ENCODE results near the gene KCND3. TPM values are rescaled to one million over a fixed set of nuclear protein-coding genes. Genes with fewer than 3 reads are reported as not detected.

Gene KCND3
- total RNA-seq, 1 donor from 2014 or later: 0.43 TPM

DNA sequence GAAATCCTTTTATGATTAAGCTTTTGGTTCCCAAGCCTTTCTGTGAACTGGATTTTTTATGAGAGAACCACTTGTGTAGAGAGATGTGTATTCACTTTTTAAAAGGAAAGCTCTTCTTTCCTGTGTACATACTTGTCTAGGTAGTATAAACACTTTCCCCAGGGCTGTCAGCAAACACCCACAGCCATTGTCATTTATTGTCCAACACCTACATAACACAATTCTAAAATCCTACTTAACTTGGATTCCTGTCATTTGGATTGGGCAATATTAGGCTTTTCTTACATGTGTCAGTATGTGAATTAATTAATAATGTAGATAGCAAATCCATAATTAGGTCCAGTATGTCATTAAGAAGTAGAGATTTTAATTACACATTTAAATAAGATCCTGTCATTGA lies 221.4 kb downstream of the KCND3 start:
- Histone ChIP-seq H3K4me3 (ENCODE audit: insufficient read depth, low read depth, low read length) (no peak overlapping the region), H3K27ac (ENCODE audit: low read depth, low read length) (no peak overlapping the region), H3K4me1 (ENCODE audit: insufficient read depth, low read length) (no peaks in the 10 kb centered on the region), H3K4me2 (ENCODE audit: low read length) (no peak overlapping the region), H3K9ac (ENCODE audit: low read length) (no peak overlapping the region), H4K20me1 (ENCODE audit: insufficient read depth, low read length) (peaks cover 11% of the 10 kb centered on the region), H3K79me2 (ENCODE audit: insufficient read depth, low read length) (peaks cover 3% of the 10 kb centered on the region), H3K9me3 (ENCODE audit: insufficient read depth, low read depth, low read length) (no peaks in the 10 kb centered on the region), H3K36me3 (ENCODE audit: insufficient read depth, low read length) (peaks cover 20% of the 10 kb centered on the region), H2AFZ (ENCODE audit: low read depth, low read length) (no peak overlapping the region), H3K27me3 (ENCODE audit: insufficient read depth, low read length) (no peaks in the 10 kb centered on the region)
- peaks cover 8% of the 10 kb centered on the region for H3K4me1 Mint-ChIP-seq (ENCODE audit: low read depth, unreplicated experiment)
- TF ChIP-seq, protein P1, sequence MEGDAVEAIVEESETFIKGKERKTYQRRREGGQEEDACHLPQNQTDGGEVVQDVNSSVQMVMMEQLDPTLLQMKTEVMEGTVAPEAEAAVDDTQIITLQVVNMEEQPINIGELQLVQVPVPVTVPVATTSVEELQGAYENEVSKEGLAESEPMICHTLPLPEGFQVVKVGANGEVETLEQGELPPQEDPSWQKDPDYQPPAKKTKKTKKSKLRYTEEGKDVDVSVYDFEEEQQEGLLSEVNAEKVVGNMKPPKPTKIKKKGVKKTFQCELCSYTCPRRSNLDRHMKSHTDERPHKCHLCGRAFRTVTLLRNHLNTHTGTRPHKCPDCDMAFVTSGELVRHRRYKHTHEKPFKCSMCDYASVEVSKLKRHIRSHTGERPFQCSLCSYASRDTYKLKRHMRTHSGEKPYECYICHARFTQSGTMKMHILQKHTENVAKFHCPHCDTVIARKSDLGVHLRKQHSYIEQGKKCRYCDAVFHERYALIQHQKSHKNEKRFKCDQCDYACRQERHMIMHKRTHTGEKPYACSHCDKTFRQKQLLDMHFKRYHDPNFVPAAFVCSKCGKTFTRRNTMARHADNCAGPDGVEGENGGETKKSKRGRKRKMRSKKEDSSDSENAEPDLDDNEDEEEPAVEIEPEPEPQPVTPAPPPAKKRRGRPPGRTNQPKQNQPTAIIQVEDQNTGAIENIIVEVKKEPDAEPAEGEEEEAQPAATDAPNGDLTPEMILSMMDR (IDR thresholded peaks at IDR 0.05; ENCODE audit: insufficient read depth, low read depth, low read length): no peak
- DNase-seq (ENCODE audit: low read depth): no peak
- H3K9me3 Mint-ChIP-seq (ENCODE audit: unreplicated experiment): no peaks in the 10 kb centered on the region
- H3K36me3 Mint-ChIP-seq (ENCODE audit: low read depth, unreplicated experiment): peaks cover 3% of the 10 kb centered on the region
- no peak overlapping the region for H3K27ac Mint-ChIP-seq (ENCODE audit: unreplicated experiment)
- no peaks in the 10 kb centered on the region for H3K27me3 Mint-ChIP-seq (ENCODE audit: low read depth, unreplicated experiment)
- no peak for FAIRE-seq
- no peak overlapping the region for H3K4me3 Mint-ChIP-seq (ENCODE audit: unreplicated experiment)

DNA sequence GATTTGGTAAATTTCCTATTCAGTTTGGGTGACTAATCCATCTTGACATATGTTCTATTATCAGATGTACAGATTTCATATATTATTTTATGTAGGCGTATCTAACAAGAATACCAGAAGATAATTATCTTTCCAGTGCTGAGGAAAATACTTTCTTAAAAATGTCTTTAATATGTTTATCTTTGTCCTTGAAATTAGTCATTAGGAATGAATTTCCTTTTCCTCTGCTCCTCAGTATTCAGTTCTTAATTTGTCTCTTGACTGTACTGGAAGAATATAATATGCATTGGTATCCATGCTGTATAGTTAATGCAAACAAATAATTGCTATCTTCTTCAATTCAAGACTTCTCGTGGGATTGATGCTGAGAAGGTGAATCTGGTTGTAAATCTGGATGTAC lies 227.1 kb downstream of the KCND3 start:
- no peak for FAIRE-seq
- no peaks in the 10 kb centered on the region for H3K27me3 ChIP-seq (ENCODE audit: insufficient read depth, low read length)
- Mint-ChIP-seq H3K9me3 (ENCODE audit: unreplicated experiment) (no peaks in the 10 kb centered on the region), H3K4me1 (ENCODE audit: low read depth, unreplicated experiment) (no peaks in the 10 kb centered on the region), H3K36me3 (ENCODE audit: low read depth, unreplicated experiment) (peaks cover 6% of the 10 kb centered on the region), H3K4me3 (ENCODE audit: unreplicated experiment) (no peak overlapping the region), H3K27ac (ENCODE audit: unreplicated experiment) (no peak overlapping the region), H3K27me3 (ENCODE audit: low read depth, unreplicated experiment) (no peaks in the 10 kb centered on the region)
- no peak overlapping the region for H3K9ac ChIP-seq (ENCODE audit: low read length)
- H4K20me1 ChIP-seq (ENCODE audit: insufficient read depth, low read length): peaks cover 11% of the 10 kb centered on the region
- H3K4me1 ChIP-seq (ENCODE audit: insufficient read depth, low read length): no peaks in the 10 kb centered on the region
- H3K4me2 ChIP-seq (ENCODE audit: low read length): no peak overlapping the region
- H2AFZ ChIP-seq (ENCODE audit: low read depth, low read length): no peak overlapping the region
- DNase-seq (ENCODE audit: low read depth): no peak
- peaks cover 24% of the 10 kb centered on the region for H3K79me2 ChIP-seq (ENCODE audit: insufficient read depth, low read length)
- H3K4me3 ChIP-seq (ENCODE audit: insufficient read depth, low read depth, low read length): no peak overlapping the region
- H3K9me3 ChIP-seq (ENCODE audit: insufficient read depth, low read depth, low read length): no peaks in the 10 kb centered on the region
- peaks cover 39% of the 10 kb centered on the region for H3K36me3 ChIP-seq (ENCODE audit: insufficient read depth, low read length)
- TF ChIP-seq EZH2 (IDR thresholded peaks at IDR 0.05; ENCODE audit: insufficient read depth, low read length): no peak
- TF ChIP-seq, protein P1 (IDR thresholded peaks at IDR 0.05; ENCODE audit: insufficient read depth, low read depth, low read length): no peak
- no peak overlapping the region for H3K27ac ChIP-seq (ENCODE audit: low read depth, low read length)

DNA sequence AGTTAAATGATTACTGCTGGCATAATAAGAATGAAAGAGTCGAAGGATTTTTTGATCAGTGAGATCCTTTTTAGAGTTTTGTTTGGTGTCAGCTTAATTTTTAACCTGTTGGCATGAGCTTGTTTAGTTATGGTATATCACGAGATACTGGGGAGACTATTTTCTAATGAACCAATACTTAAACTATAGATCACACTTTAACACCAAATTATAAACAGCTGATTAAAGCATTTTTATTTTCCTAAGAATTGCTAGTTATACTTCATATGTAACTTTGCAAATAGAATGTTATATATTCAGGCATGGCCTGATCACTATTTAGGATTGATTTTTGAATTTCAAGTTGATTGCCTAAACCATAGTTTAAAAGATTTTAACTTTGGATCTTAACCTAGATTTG lies 227.8 kb downstream of the KCND3 start:
- Histone ChIP-seq H3K4me2 (ENCODE audit: low read length) (no peak overlapping the region), H3K4me1 (ENCODE audit: insufficient read depth, low read length) (peaks cover 4% of the 10 kb centered on the region), H3K27me3 (ENCODE audit: insufficient read depth, low read length) (no peaks in the 10 kb centered on the region), H2AFZ (ENCODE audit: low read depth, low read length) (no peak overlapping the region), H3K9me3 (ENCODE audit: insufficient read depth, low read depth, low read length) (no peaks in the 10 kb centered on the region), H4K20me1 (ENCODE audit: insufficient read depth, low read length) (peaks cover 16% of the 10 kb centered on the region), H3K27ac (ENCODE audit: low read depth, low read length) (no peak overlapping the region), H3K4me3 (ENCODE audit: insufficient read depth, low read depth, low read length) (no peak overlapping the region), H3K79me2 (ENCODE audit: insufficient read depth, low read length) (peaks cover 30% of the 10 kb centered on the region), H3K9ac (ENCODE audit: low read length) (no peak overlapping the region), H3K36me3 (ENCODE audit: insufficient read depth, low read length) (peaks cover 38% of the 10 kb centered on the region)
- no peak for DNase-seq (ENCODE audit: low read depth)
- Mint-ChIP-seq H3K9me3 (ENCODE audit: unreplicated experiment) (no peaks in the 10 kb centered on the region), H3K27ac (ENCODE audit: unreplicated experiment) (no peak overlapping the region), H3K4me1 (ENCODE audit: low read depth, unreplicated experiment) (peaks cover 1% of the 10 kb centered on the region), H3K27me3 (ENCODE audit: low read depth, unreplicated experiment) (no peaks in the 10 kb centered on the region), H3K36me3 (ENCODE audit: low read depth, unreplicated experiment) (peaks cover 6% of the 10 kb centered on the region), H3K4me3 (ENCODE audit: unreplicated experiment) (no peak overlapping the region)
- TF ChIP-seq, protein P1 (IDR thresholded peaks at IDR 0.05; ENCODE audit: insufficient read depth, low read depth, low read length): no peak
- no peak for TF ChIP-seq EZH2 (IDR thresholded peaks at IDR 0.05; ENCODE audit: insufficient read depth, low read length)
- FAIRE-seq: no peak

All from astrocyte (in vitro differentiated cells and primary cell).